Activated CD8-positive, alpha-beta T cell treated with anti-CD3 and anti-CD28 coated beads for 36 hours (primary cell): Measurements from ENCODE around the gene COL5A2. TPM values are rescaled to one million over a fixed set of nuclear protein-coding genes. Genes with fewer than 3 reads are reported as not detected.

Experiments used
- ATAC-seq: fragments of 200-7000 bp; cut with Tn5 transposase; one replicate; pipeline ENCODE4 v1.10.0; 2021; ENCODE audit warnings: mild to moderate bottlenecking, moderate library complexity
- CTCF ChIA-PET: fragments of 350-600 bp; sonication (Branson Sonifier 250); formaldehyde crosslinking; loops from one replicate; lab custom pipeline; 2021; ENCODE audit warnings: antibody characterized with exemption; lab: Charles Lee
- POLR2A ChIA-PET: fragments of 350-600 bp; sonication (Branson Sonifier 250); formaldehyde crosslinking; loops from one replicate; lab custom pipeline; 2021; ENCODE audit warnings: antibody characterized with exemption; lab: Charles Lee
- DNase-seq: peaks from one replicate; pipeline ENCODE4 v3.0.0-alpha.2; 2020
- H3K27ac Mint-ChIP-seq: one replicate; pipeline ENCODE4 v1.8.0; 2021; ENCODE audit warnings: mild to moderate bottlenecking, mixed read lengths
- H3K27me3 Mint-ChIP-seq: one replicate; pipeline ENCODE4 v1.8.0; 2021; ENCODE audit warnings: mixed read lengths
- H3K36me3 Mint-ChIP-seq: one replicate; pipeline ENCODE4 v1.8.0; 2021; ENCODE audit warnings: low read depth, mixed read lengths
- H3K4me1 Mint-ChIP-seq: one replicate; pipeline ENCODE4 v1.8.0; 2021; ENCODE audit warnings: low read depth, mixed read lengths
- H3K4me3 Mint-ChIP-seq: one replicate; pipeline ENCODE4 v1.8.0; 2021; ENCODE audit warnings: mild to moderate bottlenecking, moderate library complexity, mixed read lengths
- H3K9me3 Mint-ChIP-seq: one replicate; pipeline ENCODE4 v1.8.0; 2021; ENCODE audit warnings: mixed read lengths
- intact Hi-C: fragments of 100-400 bp; cut with micrococcal nuclease; formaldehyde crosslinking; loops from one replicate; pipeline ENCODE4 v1.10.0; 2022
- total RNA-seq, 2 experiments: library from RNA; stranded (reverse); gene quantifications; one replicate each; pipeline ENCODE4 v1.2.3, GENCODE V29; 2021
- TF ChIP-seq, protein P1 (sequence below): fragments of 200-600 bp; IDR thresholded peaks from one replicate; pipeline ENCODE4 v1.8.0; 2022; ENCODE audit warnings: antibody characterized with exemption, mild to moderate bottlenecking

Gene COL5A2
- total RNA-seq, 2 experiments from 2014 or later = 2.3 to 3.3 TPM

DNA sequence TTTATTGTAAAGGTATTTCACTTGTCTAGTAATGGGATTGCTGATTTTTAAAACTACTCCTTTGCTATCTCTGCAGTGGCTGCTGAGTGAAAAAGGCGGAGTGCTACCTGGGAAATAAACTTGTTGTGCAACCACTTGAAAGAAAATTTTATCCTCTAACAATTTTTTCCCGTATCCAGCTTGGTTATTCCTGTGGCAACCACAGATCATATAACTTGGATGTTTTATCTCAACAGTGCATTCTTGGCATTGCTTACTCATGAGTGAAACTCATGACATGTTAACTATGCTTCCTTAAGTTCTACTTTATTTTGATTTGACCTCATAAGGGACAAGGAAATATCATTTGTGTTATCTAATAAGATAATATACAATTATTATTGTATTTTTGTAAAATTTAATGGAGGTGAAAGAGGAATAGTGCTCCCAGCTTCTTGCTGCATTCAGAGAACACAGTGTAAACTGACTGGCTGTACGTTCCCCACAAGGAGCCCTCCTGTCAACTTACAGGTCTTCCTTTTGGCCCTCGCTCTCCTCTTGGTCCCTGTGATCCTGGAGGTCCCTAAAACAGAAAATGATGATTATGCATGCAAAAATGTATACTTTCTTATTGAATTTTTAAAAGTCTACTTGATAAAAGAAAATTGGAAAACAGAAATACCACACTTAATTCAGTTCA, 82.7 kb downstream of the COL5A2 start:
- ChIA-PET CTCF (interaction anchor here (0.9 to 1.1 kb wide), 2 partner anchors 12 to 19 kb away, joined by 3 read pairs; no protein-coding TSS in a partner anchor), POLR2A (no interaction called here)
- DNase-seq (no peak), ATAC-seq (no peak)
- Mint-ChIP-seq H3K4me3 (no peak overlapping the region), H3K27me3 (no peaks in the 10 kb centered on the region), H3K4me1 (no peaks in the 10 kb centered on the region), H3K36me3 (no peaks in the 10 kb centered on the region), H3K27ac (no peak overlapping the region), H3K9me3 (no peaks in the 10 kb centered on the region)
- intact Hi-C loops = no loop called here
- TF ChIP-seq, protein P1, sequence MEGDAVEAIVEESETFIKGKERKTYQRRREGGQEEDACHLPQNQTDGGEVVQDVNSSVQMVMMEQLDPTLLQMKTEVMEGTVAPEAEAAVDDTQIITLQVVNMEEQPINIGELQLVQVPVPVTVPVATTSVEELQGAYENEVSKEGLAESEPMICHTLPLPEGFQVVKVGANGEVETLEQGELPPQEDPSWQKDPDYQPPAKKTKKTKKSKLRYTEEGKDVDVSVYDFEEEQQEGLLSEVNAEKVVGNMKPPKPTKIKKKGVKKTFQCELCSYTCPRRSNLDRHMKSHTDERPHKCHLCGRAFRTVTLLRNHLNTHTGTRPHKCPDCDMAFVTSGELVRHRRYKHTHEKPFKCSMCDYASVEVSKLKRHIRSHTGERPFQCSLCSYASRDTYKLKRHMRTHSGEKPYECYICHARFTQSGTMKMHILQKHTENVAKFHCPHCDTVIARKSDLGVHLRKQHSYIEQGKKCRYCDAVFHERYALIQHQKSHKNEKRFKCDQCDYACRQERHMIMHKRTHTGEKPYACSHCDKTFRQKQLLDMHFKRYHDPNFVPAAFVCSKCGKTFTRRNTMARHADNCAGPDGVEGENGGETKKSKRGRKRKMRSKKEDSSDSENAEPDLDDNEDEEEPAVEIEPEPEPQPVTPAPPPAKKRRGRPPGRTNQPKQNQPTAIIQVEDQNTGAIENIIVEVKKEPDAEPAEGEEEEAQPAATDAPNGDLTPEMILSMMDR = no peak

DNA sequence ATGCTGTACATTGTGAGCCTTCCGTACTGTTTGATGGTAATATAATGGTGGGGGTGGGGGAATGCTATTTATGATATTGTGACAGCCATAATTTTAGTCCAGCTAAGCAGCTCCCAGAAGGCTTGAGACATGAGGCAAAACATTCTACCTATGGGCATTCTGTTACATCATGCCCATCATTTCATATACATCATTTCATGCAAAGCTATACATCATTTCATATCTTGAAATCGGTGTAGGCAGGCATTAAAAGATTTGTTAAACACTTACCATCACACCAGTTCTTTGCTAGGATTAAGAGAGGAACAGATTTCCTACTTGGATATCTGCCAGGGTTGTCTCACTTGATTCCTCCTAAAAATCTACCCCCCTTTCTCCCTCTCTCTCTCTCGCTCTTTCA, 84.5 kb downstream of the COL5A2 start:
- peaks cover 2% of the 10 kb centered on the region for H3K4me1 Mint-ChIP-seq
- no peaks in the 10 kb centered on the region for H3K36me3 Mint-ChIP-seq
- TF ChIP-seq, protein P1 = no peak
- ATAC-seq = no peak
- H3K27ac Mint-ChIP-seq = no peak overlapping the region
- H3K27me3 Mint-ChIP-seq = no peaks in the 10 kb centered on the region
- H3K9me3 Mint-ChIP-seq = no peaks in the 10 kb centered on the region
- H3K4me3 Mint-ChIP-seq = no peak overlapping the region
- intact Hi-C loops = no loop called here
- DNase-seq = no peak
- ChIA-PET CTCF (interaction anchor here (0.7 to 3.4 kb wide), 7 partner anchors 10 to 570 kb away, joined by 4 to 32 read pairs (median 7); no protein-coding TSS in a partner anchor), POLR2A (no interaction called here)

DNA sequence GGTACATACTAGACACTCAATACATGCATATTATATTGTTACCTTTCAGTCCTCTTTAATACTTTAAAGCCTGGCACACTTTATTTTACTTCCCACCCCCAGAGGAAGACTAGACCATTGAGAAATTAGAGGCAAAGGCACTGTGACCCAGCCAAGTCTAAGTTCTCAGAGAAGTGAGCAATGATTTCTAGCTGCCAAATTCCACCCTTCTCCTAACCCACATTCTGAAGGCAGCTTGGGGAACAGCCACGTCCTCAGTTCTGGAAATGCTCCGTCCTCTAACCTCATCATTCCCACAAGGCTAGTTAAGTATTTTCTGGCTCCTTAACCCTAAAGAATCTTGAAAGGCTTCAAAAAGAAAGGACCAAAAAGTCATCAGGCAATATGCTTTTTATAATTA, 86.6 kb downstream of the COL5A2 start:
- CTCF ChIA-PET = interaction anchor here (1.3 to 3.4 kb wide), 7 partner anchors 23 to 320 kb away, joined by 3 to 32 read pairs (median 11); no protein-coding TSS in a partner anchor
- intact Hi-C loops = loop anchor here (5.0 kb wide), 1 partner anchor 319 kb away; no protein-coding TSS in a partner anchor
- H3K4me1 Mint-ChIP-seq = peaks cover 3% of the 10 kb centered on the region
- no peaks in the 10 kb centered on the region for H3K27me3 Mint-ChIP-seq
- ATAC-seq (no peak), DNase-seq (no peak)
- POLR2A ChIA-PET = no interaction called here
- H3K9me3 Mint-ChIP-seq = no peaks in the 10 kb centered on the region
- TF ChIP-seq, protein P1 = no peak
- H3K27ac Mint-ChIP-seq = no peak overlapping the region
- no peaks in the 10 kb centered on the region for H3K36me3 Mint-ChIP-seq
- H3K4me3 Mint-ChIP-seq = no peak overlapping the region

DNA sequence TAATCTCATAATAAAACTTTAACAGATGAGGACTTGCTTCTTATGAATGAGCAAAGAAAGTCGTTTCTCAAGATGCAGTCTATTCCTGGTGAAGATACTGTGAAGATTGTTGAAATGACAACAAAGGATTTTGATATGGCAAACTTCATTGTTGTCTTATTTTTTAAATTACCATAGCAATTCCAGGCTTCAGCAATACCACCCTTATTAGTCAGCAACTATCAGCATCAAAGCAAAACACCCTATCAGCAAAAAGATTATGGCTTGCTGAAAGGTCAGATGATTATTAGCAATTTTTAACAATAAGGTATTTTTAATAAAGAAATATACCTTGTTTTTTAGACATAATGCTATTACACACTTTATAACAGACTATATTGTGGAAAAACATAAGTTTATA, 88.3 kb downstream of the COL5A2 start:
- DNase-seq = no peak
- TF ChIP-seq, protein P1 = no peak
- Mint-ChIP-seq H3K9me3 (no peaks in the 10 kb centered on the region), H3K4me1 (peaks cover 3% of the 10 kb centered on the region), H3K4me3 (no peak overlapping the region), H3K27ac (no peak overlapping the region), H3K27me3 (no peaks in the 10 kb centered on the region), H3K36me3 (no peaks in the 10 kb centered on the region)
- ChIA-PET CTCF (no interaction called here), POLR2A (no interaction called here)
- intact Hi-C loops = loop anchor here (5.0 kb wide), 1 partner anchor 321 kb away; no protein-coding TSS in a partner anchor
- no peak for ATAC-seq

DNA sequence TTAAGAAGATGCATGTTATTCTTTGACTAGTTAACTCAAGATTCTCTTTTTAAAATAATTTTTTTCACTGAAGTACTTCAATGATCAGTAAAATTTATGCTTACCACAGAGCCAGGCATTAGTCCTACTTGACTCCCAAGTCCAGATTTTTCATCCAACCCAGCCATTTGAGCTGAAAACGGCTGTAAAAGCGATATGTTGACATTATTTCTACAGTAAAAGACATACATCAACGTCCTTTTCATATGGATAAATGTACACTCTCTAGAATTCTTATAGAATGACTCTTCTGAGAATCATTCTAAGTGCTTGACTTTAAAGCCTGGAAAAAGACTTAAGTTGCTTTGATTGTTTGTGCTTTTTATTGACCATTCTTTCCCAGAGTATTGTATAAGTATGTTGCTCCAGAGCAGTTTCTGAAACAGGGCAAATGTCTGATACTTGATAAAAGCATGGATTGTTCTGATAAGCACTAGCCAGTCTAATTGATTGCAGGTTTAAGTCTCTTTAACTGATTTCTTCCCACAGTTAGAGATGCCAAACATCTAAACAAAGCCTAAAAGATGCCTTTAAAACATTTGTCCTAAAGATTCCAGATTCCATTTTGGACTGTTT, 90.9 kb downstream of the COL5A2 start:
- Mint-ChIP-seq H3K36me3 (no peaks in the 10 kb centered on the region), H3K9me3 (no peaks in the 10 kb centered on the region), H3K27ac (no peak overlapping the region), H3K27me3 (no peaks in the 10 kb centered on the region), H3K4me1 (peaks cover 3% of the 10 kb centered on the region), H3K4me3 (no peak overlapping the region)
- ChIA-PET POLR2A (no interaction called here), CTCF (no interaction called here)
- DNase-seq = no peak
- no peak for ATAC-seq
- TF ChIP-seq, protein P1 = no peak
- intact Hi-C loops = no loop called here
